HL-60 (cell line): Measurements from ENCODE around the gene SDK1.

Experiments used
- CTCF ChIP-seq: IDR thresholded peaks from one replicate; pipeline ENCODE4 v1.5.1; 2011; ENCODE audit warnings: low read length, control low read depth, inconsistent platforms; ENCODE audit not compliant: insufficient read depth
- GABPA ChIP-seq: IDR thresholded peaks from 2 replicates; pipeline ENCODE4 v1.6.1; 2012; ENCODE audit warnings: low read depth
- POLR2AphosphoS5 ChIP-seq: IDR thresholded peaks from 2 replicates; pipeline ENCODE4 v1.6.1; 2012; ENCODE audit warnings: low read depth
- REST ChIP-seq: IDR thresholded peaks from 2 replicates; pipeline ENCODE4 v1.6.1; 2012; ENCODE audit warnings: low read depth; ENCODE audit not compliant: insufficient replicate concordance
- SPI1 ChIP-seq: IDR thresholded peaks from 2 replicates; pipeline ENCODE4 v1.6.1; 2012; ENCODE audit warnings: low read depth, mild to moderate bottlenecking, borderline replicate concordance

GRCh38 chr7:3712841-3713240, 411.8 kb downstream of the SDK1 start:
- TF ChIP-seq CTCF (no peak), POLR2AphosphoS5 (no peak), SPI1 (no peak), REST (no peak), GABPA (no peak)
